Endothelial cell of umbilical vein (primary cell): ENCODE measurements around the gene DXO. TPM values are rescaled to one million over a fixed set of nuclear protein-coding genes. Genes with fewer than 3 reads are reported as not detected.

Source experiments
- BruUV-seq: library from RNA; stranded (reverse); fragments of 400-500 nt; replicated peaks from 2 replicates; lab custom pipeline; 2021; lab: Mats Ljungman, UMichigan
- CTCF ChIA-PET: fragments of 300-600, 350-600 bp; sonication (Branson Sonifier 250); formaldehyde crosslinking; loops from one replicate; lab custom pipeline; 2021; ENCODE audit warnings: antibody characterized with exemption, inconsistent platforms; lab: Charles Lee
- POLR2A ChIA-PET: fragments of 300-600, 350-600 bp; sonication (Branson Sonifier 250); formaldehyde crosslinking; loops from one replicate; lab custom pipeline; 2021; ENCODE audit warnings: antibody characterized with exemption, inconsistent platforms; lab: Charles Lee
- DNase-seq: peaks from one replicate; pipeline ENCODE4 v3.0.0-alpha.2; 2011; ENCODE audit warnings: low read depth, low spot score
- FAIRE-seq: peaks from 2 replicates; lab custom pipeline; 2011; peaks lifted over from hg19 to GRCh38; lab: Jason Lieb, UNC
- H2AFZ ChIP-seq: 2 replicates; pipeline ENCODE4 v1.6.0; 2012; ENCODE audit warnings: low read depth, low read length, control low read depth, inconsistent platforms
- H3K27ac ChIP-seq: 2 replicates; pipeline ENCODE4 v1.5.1; 2011; ENCODE audit warnings: low read depth, mild to moderate bottlenecking, control low read depth, low read length, moderate library complexity; ENCODE audit not compliant: insufficient read depth
- H3K27me3 ChIP-seq, 2 experiments: 2 replicates each; pipeline versions ENCODE4 v1.6.0 to v1.6.1; 2011; ENCODE audit warnings: low read length in 2 of 2, mixed read lengths in 1 of 2; ENCODE audit not compliant: control insufficient read depth in 2 of 2, insufficient read depth in 2 of 2
- H3K36me3 ChIP-seq, 2 experiments: 2 replicates in 1 of 2; 3 replicates in 1 of 2; pipeline ENCODE4 v1.5.1; 2011; ENCODE audit warnings: low read length in 2 of 2, mild to moderate bottlenecking in 1 of 2, moderate library complexity in 1 of 2; ENCODE audit not compliant: control insufficient read depth in 2 of 2, insufficient read depth in 2 of 2; ENCODE audit errors: extremely low read depth in 1 of 2
- H3K4me1 ChIP-seq: 3 replicates; pipeline ENCODE4 v1.5.1; 2011; ENCODE audit warnings: mild to moderate bottlenecking, low read length; ENCODE audit not compliant: control insufficient read depth, insufficient read depth; ENCODE audit errors: extremely low read depth
- H3K4me2 ChIP-seq: 2 replicates; pipeline ENCODE4 v1.6.1; 2011; ENCODE audit warnings: low read length, control low read depth, mixed read lengths; ENCODE audit not compliant: insufficient read depth
- H3K4me3 ChIP-seq, 3 experiments: fragments of 200-600 bp in 1 of 3; sonication (generic), shearing (Covaris generic) in 1 of 3; replicated peaks in 1 of 3; 2 replicates each; pipeline ENCODE4 v1.5.1; 2011 to 2016; ENCODE audit warnings: control low read depth in 3 of 3, low read length in 3 of 3, mild to moderate bottlenecking in 2 of 3, inconsistent platforms in 1 of 3, low read depth in 1 of 3, moderate library complexity in 1 of 3; ENCODE audit not compliant: insufficient read depth in 1 of 3
- H3K79me2 ChIP-seq: 2 replicates; pipeline ENCODE4 v1.6.0; 2012; ENCODE audit warnings: low read length, inconsistent platforms; ENCODE audit not compliant: control insufficient read depth, insufficient read depth
- H3K9ac ChIP-seq: replicated peaks from 2 replicates; pipeline ENCODE3; 2011; ENCODE audit warnings: low read length, control low read depth; ENCODE audit not compliant: insufficient read depth; ENCODE audit errors: extremely low read depth
- H3K9me1 ChIP-seq: replicated peaks from 3 replicates; pipeline ENCODE4 v1.6.0; 2011; ENCODE audit warnings: mild to moderate bottlenecking, low read length; ENCODE audit not compliant: control insufficient read depth, insufficient read depth; ENCODE audit errors: extremely low read depth
- H3K9me3 ChIP-seq: replicated peaks from 2 replicates; pipeline ENCODE4 v1.5.1; 2012; ENCODE audit warnings: low read length, inconsistent platforms; ENCODE audit not compliant: control insufficient read depth, insufficient read depth
- H4K20me1 ChIP-seq: replicated peaks from 2 replicates; pipeline ENCODE3; 2011; ENCODE audit warnings: mild to moderate bottlenecking, low read length; ENCODE audit not compliant: control insufficient read depth, insufficient read depth; ENCODE audit errors: extremely low read depth
- EZH2 ChIP-seq: IDR thresholded peaks from 2 replicates; pipeline ENCODE4 v1.6.1; 2012; ENCODE audit warnings: borderline replicate concordance, low read depth, mild to moderate bottlenecking, moderate library complexity, low read length, inconsistent platforms; ENCODE audit not compliant: severe bottlenecking
- FOS ChIP-seq: IDR thresholded peaks from 2 replicates; pipeline ENCODE4 v1.6.1; 2011; ENCODE audit warnings: mild to moderate bottlenecking, low read length, moderate library complexity, borderline replicate concordance; ENCODE audit not compliant: insufficient read depth
- GATA2 ChIP-seq: IDR thresholded peaks from 2 replicates; pipeline ENCODE4 v1.7.0; 2011; ENCODE audit warnings: low read depth, mild to moderate bottlenecking, moderate library complexity, mixed read lengths, low read length; ENCODE audit not compliant: insufficient read length, insufficient read depth
- JUN ChIP-seq: IDR thresholded peaks from 2 replicates; pipeline ENCODE4 v1.6.1; 2011; ENCODE audit warnings: borderline replicate concordance, low read depth; ENCODE audit not compliant: insufficient read length, insufficient read depth
- MAX ChIP-seq: IDR thresholded peaks from 2 replicates; pipeline ENCODE4 v1.6.1; 2011; ENCODE audit not compliant: insufficient read depth, insufficient read length
- MYC ChIP-seq: IDR thresholded peaks from one replicate; pipeline ENCODE4 v1.6.1; 2011; ENCODE audit warnings: mild to moderate bottlenecking, low read depth, low read length
- POLR2A ChIP-seq: IDR thresholded peaks from 2 replicates; pipeline ENCODE4 v1.6.1; 2012; ENCODE audit warnings: low read depth, mild to moderate bottlenecking, control low read depth, low read length
- POLR2AphosphoS5 ChIP-seq: IDR thresholded peaks from 2 replicates; pipeline ENCODE4 v1.6.1; 2012; ENCODE audit warnings: low read depth, mild to moderate bottlenecking, control low read depth, low read length, moderate library complexity; ENCODE audit not compliant: insufficient read depth
- dilution Hi-C: fragments of 300-500 bp; cut with MboI; formaldehyde crosslinking; loops from one replicate; pipeline ENCODE4 v1.15.0; 2019; ENCODE audit warnings: low sequenced_read_pairs; ENCODE audit not compliant: extremely low pct_ligation_motif_present
- intact Hi-C: fragments of 100-400 bp; cut with micrococcal nuclease; formaldehyde crosslinking; loops from one replicate; pipeline ENCODE4 v1.10.0; 2022
- polyA plus RNA-seq, 4 experiments: library from polyadenylated mRNA; depleted of rRNA in 3 of 4; stranded (reverse) in 3 of 4; unstranded in 1 of 4; fragments of >200 nt; gene quantifications; 2 replicates each; pipeline versions ENCODE4 v1.2.1 to v1.2.3, GENCODE V29; 2011 to 2012; ENCODE audit warnings: missing spikeins in 1 of 4
- total RNA-seq: library from RNA; stranded (reverse); gene quantifications from 2 replicates; pipeline ENCODE4 v1.2.3, GENCODE V29; 2021
- TF ChIP-seq, protein P1 (sequence below), 2 donors: IDR thresholded peaks; 1 replicate in 1 of 2; 2 replicates in 1 of 2; pipeline ENCODE4 v1.5.1; 2011; ENCODE audit warnings: low read length in 2 of 2, mild to moderate bottlenecking in 2 of 2, moderate library complexity in 2 of 2, control low read depth in 1 of 2, inconsistent platforms in 1 of 2, low read depth in 1 of 2; ENCODE audit not compliant: insufficient read depth in 1 of 2; ENCODE audit errors: extremely low read depth in 1 of 2

Gene DXO
- total and polyA plus RNA-seq, 2 donors (not counting 3 experiments of a cell fraction or from before 2014, with no cell fraction given), result 20.7 to 34.9 TPM

- no peak overlapping the region for H2AFZ ChIP-seq
Measured at GRCh38 chr6:31927863-31928671, 43.9 kb downstream of the DXO start.

More at GRCh38 chr6:31927863-31928671, 43.9 kb downstream of the DXO start:
- TF ChIP-seq EZH2, result no peak
- no peak for TF ChIP-seq GATA2
- no peak for TF ChIP-seq FOS
- no peak for TF ChIP-seq JUN
- no peak for TF ChIP-seq MYC
- TF ChIP-seq MAX, result no peak
- TF ChIP-seq POLR2AphosphoS5, result no peak
- TF ChIP-seq, protein P1, sequence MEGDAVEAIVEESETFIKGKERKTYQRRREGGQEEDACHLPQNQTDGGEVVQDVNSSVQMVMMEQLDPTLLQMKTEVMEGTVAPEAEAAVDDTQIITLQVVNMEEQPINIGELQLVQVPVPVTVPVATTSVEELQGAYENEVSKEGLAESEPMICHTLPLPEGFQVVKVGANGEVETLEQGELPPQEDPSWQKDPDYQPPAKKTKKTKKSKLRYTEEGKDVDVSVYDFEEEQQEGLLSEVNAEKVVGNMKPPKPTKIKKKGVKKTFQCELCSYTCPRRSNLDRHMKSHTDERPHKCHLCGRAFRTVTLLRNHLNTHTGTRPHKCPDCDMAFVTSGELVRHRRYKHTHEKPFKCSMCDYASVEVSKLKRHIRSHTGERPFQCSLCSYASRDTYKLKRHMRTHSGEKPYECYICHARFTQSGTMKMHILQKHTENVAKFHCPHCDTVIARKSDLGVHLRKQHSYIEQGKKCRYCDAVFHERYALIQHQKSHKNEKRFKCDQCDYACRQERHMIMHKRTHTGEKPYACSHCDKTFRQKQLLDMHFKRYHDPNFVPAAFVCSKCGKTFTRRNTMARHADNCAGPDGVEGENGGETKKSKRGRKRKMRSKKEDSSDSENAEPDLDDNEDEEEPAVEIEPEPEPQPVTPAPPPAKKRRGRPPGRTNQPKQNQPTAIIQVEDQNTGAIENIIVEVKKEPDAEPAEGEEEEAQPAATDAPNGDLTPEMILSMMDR (IDR thresholded peaks at IDR 0.05; ENCODE audit: extremely low read depth in 1 of 2, insufficient read depth in 1 of 2, low read depth in 1 of 2, low read length in 2 of 2), result no peak
- no peak for TF ChIP-seq POLR2A
- Histone ChIP-seq H3K79me2 (no peaks in the 10 kb centered on the region), H4K20me1 (no peaks in the 10 kb centered on the region), H3K9me3 (no peaks in the 10 kb centered on the region), H3K36me3 (no peaks in the 10 kb centered on the region), H3K9me1 (no peaks in the 10 kb centered on the region), H3K4me1 (no peaks in the 10 kb centered on the region), H3K4me3 (no peak overlapping the region), H3K4me2 (no peak overlapping the region), H3K9ac (no peak overlapping the region), H3K27ac (no peak overlapping the region), H3K27me3 (peaks cover 9 to 13% of the 10 kb centered on the region in 2 experiments)
- dilution Hi-C loops (no loop called here), intact Hi-C loops (no loop called here)
- no peak for FAIRE-seq
- no TSS peak for BruUV-seq
- DNase-seq, result no peak
- POLR2A ChIA-PET, result no interaction called here
- CTCF ChIA-PET, result interaction anchor here (1.0 kb wide), 1 partner anchor 24 kb away, joined by 4 read pairs; no protein-coding TSS in a partner anchor
